ENCODE measurements around the gene CCDC149. TPM values are rescaled to one million over a fixed set of nuclear protein-coding genes. Genes with fewer than 3 reads are reported as not detected.

The CCDC149 gene
- total and polyA plus RNA-seq, 7 donors = 2.1 to 10.8 (median 7.8) TPM

DNA sequence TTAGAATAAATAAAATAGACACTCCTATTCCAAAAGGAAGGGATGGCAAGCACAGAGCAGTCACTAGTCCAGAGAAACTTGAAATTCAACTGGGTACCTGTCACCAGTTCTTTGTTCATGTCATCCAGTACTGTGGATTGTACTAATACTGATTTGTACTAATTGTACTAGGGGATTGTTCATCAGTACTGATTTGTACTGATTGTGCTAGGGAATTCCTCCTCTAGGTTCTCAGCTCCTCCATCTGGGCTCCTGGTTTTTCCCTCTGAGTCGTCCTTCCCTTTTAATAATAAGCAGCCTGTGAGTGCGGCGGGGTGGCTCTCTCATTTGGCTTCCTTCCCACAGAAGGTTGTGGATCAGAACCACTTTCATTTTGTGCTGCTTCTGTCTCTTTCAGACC is 148.5 kb downstream of the CCDC149 start:
- WGBS, 3 donors = 74 to 81% (median 79%) methylated on average over 3 of the region's 3 CpGs
- TF ChIP-seq, protein P1, sequence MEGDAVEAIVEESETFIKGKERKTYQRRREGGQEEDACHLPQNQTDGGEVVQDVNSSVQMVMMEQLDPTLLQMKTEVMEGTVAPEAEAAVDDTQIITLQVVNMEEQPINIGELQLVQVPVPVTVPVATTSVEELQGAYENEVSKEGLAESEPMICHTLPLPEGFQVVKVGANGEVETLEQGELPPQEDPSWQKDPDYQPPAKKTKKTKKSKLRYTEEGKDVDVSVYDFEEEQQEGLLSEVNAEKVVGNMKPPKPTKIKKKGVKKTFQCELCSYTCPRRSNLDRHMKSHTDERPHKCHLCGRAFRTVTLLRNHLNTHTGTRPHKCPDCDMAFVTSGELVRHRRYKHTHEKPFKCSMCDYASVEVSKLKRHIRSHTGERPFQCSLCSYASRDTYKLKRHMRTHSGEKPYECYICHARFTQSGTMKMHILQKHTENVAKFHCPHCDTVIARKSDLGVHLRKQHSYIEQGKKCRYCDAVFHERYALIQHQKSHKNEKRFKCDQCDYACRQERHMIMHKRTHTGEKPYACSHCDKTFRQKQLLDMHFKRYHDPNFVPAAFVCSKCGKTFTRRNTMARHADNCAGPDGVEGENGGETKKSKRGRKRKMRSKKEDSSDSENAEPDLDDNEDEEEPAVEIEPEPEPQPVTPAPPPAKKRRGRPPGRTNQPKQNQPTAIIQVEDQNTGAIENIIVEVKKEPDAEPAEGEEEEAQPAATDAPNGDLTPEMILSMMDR (IDR thresholded peaks at IDR 0.05) = no peak
- H3K27ac ChIP-seq = peak overlapping the region; percentile 53

DNA sequence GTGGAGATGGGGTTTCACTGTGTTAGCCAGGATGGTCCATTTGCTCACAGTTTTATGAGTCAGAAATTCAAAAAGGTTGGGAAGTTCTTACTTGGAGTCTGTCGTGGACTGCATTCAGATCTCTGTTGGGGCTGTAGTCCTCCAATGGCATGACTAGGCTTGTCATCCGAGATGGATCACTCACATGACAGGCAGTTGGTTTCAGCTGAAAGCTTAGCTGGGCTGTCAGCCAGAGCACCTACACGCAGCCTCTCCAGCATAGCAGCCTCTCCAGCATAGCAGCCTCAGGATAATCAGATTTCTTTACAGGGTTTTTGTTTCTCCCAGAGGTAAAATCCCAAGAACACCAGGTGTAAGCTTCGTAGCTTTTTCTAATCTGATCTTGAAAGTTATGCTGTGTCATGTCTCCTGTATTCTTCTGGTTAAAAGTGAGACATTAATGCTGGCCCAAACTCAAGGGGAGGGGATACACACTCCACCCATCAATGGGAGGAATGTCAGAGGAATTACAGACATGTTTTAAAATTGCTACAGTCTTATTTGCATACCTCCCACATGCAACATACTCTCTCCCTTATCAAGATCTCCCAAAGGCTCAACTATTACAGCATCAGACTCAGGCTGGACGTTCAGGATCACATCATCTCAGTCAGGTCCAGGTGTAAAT is 149.1 kb downstream of the CCDC149 start:
- peak; percentile 91 to 95 (median 93) for ATAC-seq
- Histone ChIP-seq H3K27me3 (ENCODE audit: insufficient read depth in 3 of 3, low read length in 2 of 3) (no peaks in the 10 kb centered on the region), H3K4me1 (peaks cover 22% of the 10 kb centered on the region), H3K36me3 (ENCODE audit: insufficient read depth in 1 of 2, low read depth in 1 of 2) (no peaks in the 10 kb centered on the region), H3K4me3 (no peak overlapping the region), H3K27ac (peak overlapping the region; percentile 51), H3K9me3 (no peaks in the 10 kb centered on the region)
- 20 to 24% (median 23%) methylated on average over 5 of the region's 5 CpGs for WGBS, 3 donors
- TF ChIP-seq, protein P1 (IDR thresholded peaks at IDR 0.05) = no peak
- DNase-seq = peak; percentile 23 to 51
- intact Hi-C loops (cut with DNase I) = no loop called here

More for the DNA sequence above, 148.5 kb downstream of the CCDC149 start:
- ATAC-seq (no peak), DNase-seq (no peak)
- Histone ChIP-seq H3K4me1 (peaks cover 22% of the 10 kb centered on the region), H3K36me3 (ENCODE audit: insufficient read depth in 1 of 2, low read depth in 1 of 2) (no peaks in the 10 kb centered on the region), H3K9me3 (no peaks in the 10 kb centered on the region), H3K4me3 (no peak overlapping the region), H3K27me3 (ENCODE audit: insufficient read depth in 3 of 3, low read length in 2 of 3) (no peaks in the 10 kb centered on the region)
- intact Hi-C loops (cut with DNase I) = no loop called here

Other genes starting within 250 kb of the CCDC149 start
- 10 to 100 TPM in 2 of 4 donors, 1 to 10 TPM in 2; 3.8 to 15.6 (median 9.2) TPM for gene SOD3, start 117.5 kb downstream of the CCDC149 start, total RNA-seq
- 1 to 10 TPM; 1.5 to 5.3 (median 2.6) TPM for gene SOD3, start 117.5 kb downstream of the CCDC149 start, polyA plus RNA-seq
- gene LGI2, start 117.9 kb upstream of the CCDC149 start, total RNA-seq = 1 to 10 TPM in 1 of 4 donors, under 1 TPM in 3; 0.32 to 1.0 (median 0.67) TPM
- under 1 TPM; 0.08 to 0.18 (median 0.10) TPM for gene LGI2, start 117.9 kb upstream of the CCDC149 start, polyA plus RNA-seq
- 1 to 10 TPM; 3.4 to 5.7 (median 4.4) TPM for gene SEPSECS, start 247.4 kb upstream of the CCDC149 start, total RNA-seq
- gene SEPSECS, start 247.4 kb upstream of the CCDC149 start, polyA plus RNA-seq = 1 to 10 TPM; 1.4 to 4.5 (median 1.9) TPM

All from psoas muscle (tissue), 8 donors.